Common myeloid progenitor, CD34-positive (primary cell): ENCODE measurements around the gene OR4C3. TPM values are rescaled to one million over a fixed set of nuclear protein-coding genes. Genes with fewer than 3 reads are reported as not detected.
"Not testable (repeated sequence)": the region's sequence is repeated elsewhere in the genome, so short reads cannot be mapped to it uniquely, and the experiment has no call there.

Experiments
- CTCF ChIA-PET: fragments of 350-600 bp; sonication (Branson Sonifier 250); formaldehyde crosslinking; loops from one replicate; lab custom pipeline; 2021; ENCODE audit warnings: antibody characterized with exemption; lab: Charles Lee
- POLR2A ChIA-PET: fragments of 350-600 bp; sonication (Branson Sonifier 250); formaldehyde crosslinking; loops from one replicate; lab custom pipeline; 2021; ENCODE audit warnings: antibody characterized with exemption; lab: Charles Lee
- DNase-seq, 3 donors: peaks; one replicate each; pipeline versions ENCODE4 v3.0.0 to v3.0.0-alpha.2; 2013
- H3K27ac ChIP-seq, 2 experiments: 1 replicate in 1 of 2; 2 replicates in 1 of 2; pipeline ENCODE4 v1.7.0; 2013; ENCODE audit warnings: inconsistent platforms in 2 of 2, low read length in 2 of 2, mild to moderate bottlenecking in 2 of 2, low read depth in 1 of 2, moderate library complexity in 1 of 2; ENCODE audit not compliant: severe bottlenecking in 2 of 2, insufficient read depth in 1 of 2, poor library complexity in 1 of 2
- H3K27me3 ChIP-seq, 5 experiments: replicated peaks in 2 of 5; 1 replicate in 3 of 5; 2 replicates in 2 of 5; pipeline versions ENCODE4 v1.6.1 to v1.7.0; 2013; ENCODE audit warnings: low read length in 4 of 5, mild to moderate bottlenecking in 2 of 5, moderate library complexity in 2 of 5, inconsistent platforms in 1 of 5; ENCODE audit not compliant: insufficient read depth in 5 of 5, control insufficient read depth in 4 of 5
- H3K36me3 ChIP-seq, 4 experiments: 1 replicate in 2 of 4; 2 replicates in 2 of 4; pipeline versions ENCODE4 v1.6.1 to v1.7.0; 2013; ENCODE audit warnings: low read length in 3 of 4, control low read depth in 1 of 4, mild to moderate bottlenecking in 1 of 4; ENCODE audit not compliant: control insufficient read depth in 4 of 4, insufficient read depth in 4 of 4
- H3K4me1 ChIP-seq, 4 experiments: 1 replicate in 3 of 4; 2 replicates in 1 of 4; pipeline versions ENCODE4 v1.6.1 to v1.7.1; 2013; ENCODE audit warnings: low read length in 3 of 4, mild to moderate bottlenecking in 3 of 4, control low read depth in 1 of 4, inconsistent platforms in 1 of 4, moderate library complexity in 1 of 4; ENCODE audit not compliant: control insufficient read depth in 4 of 4, insufficient read depth in 4 of 4; ENCODE audit errors: control extremely low read depth in 1 of 4
- H3K4me3 ChIP-seq, 7 experiments: 1 replicate in 4 of 7; 2 replicates in 3 of 7; pipeline versions ENCODE4 v1.5.1 to v1.7.0; 2013; ENCODE audit warnings: mild to moderate bottlenecking in 7 of 7, low read length in 6 of 7, moderate library complexity in 6 of 7, inconsistent platforms in 2 of 7, low read depth in 2 of 7, control low read depth in 1 of 7; ENCODE audit not compliant: insufficient read depth in 4 of 7, control insufficient read depth in 1 of 7; ENCODE audit errors: extremely low read depth in 1 of 7
- H3K9me3 ChIP-seq, 5 experiments: 1 replicate in 4 of 5; 2 replicates in 1 of 5; pipeline versions ENCODE4 v1.6.1 to v1.7.1; 2013; ENCODE audit warnings: low read length in 4 of 5, mild to moderate bottlenecking in 2 of 5, inconsistent platforms in 1 of 5, low read depth in 1 of 5, moderate library complexity in 1 of 5; ENCODE audit not compliant: control insufficient read depth in 4 of 5, insufficient read depth in 2 of 5; ENCODE audit errors: control extremely low read depth in 1 of 5
- WGBS: methylation state at CpG from one replicate; pipeline ENCODE4 v1.1.5; 2013; ENCODE audit not compliant: insufficient coverage; 5-methylcytosine and 5-hydroxymethylcytosine counted together
- polyA plus RNA-seq: library from polyadenylated mRNA; unstranded; fragments of 120-200 nt; gene quantifications from one replicate; pipeline ENCODE4 v1.2.1, GENCODE V29; 2013

The OR4C3 gene
- polyA plus RNA-seq = not detected

- H3K27ac ChIP-seq, DNase-seq, CTCF ChIA-PET, H3K36me3 ChIP-seq, H3K4me1 ChIP-seq, H3K27me3 ChIP-seq, POLR2A ChIA-PET, H3K4me3 ChIP-seq, H3K9me3 ChIP-seq: not testable (repeated sequence)
Measured at GRCh38 chr11:48324620-48325019, at the start of gene OR4C3. Gene OR4C3 (plus strand): TSS chr11:48324920. CDS start chr11:48325022, 102 bp downstream.

- Histone ChIP-seq H3K27me3 (no peaks in the 10 kb centered on the region), H3K36me3 (no peaks in the 10 kb centered on the region), H3K4me3 (no peak within 1 kb of the TSS), H3K4me1 (no peaks in the 10 kb centered on the region), H3K9me3 (no peaks in the 10 kb centered on the region), H3K27ac (no peak within 1 kb of the TSS)
- no peak for DNase-seq
- 83% methylated on average over 1 of the region's 1 CpG for WGBS
- CTCF ChIA-PET = interaction anchor here (1.9 kb wide), 1 partner anchor 8 kb away, joined by 4 read pairs; no protein-coding TSS in a partner anchor
- POLR2A ChIA-PET = no interaction called here
Measured at GRCh38 chr11:48305923-48306322, 18.8 kb upstream of the OR4C3 start, which contains the start of gene OR4S1. Gene OR4S1 (plus strand): TSS chr11:48306223. CDS start chr11:48306223, 0 bp downstream.

DNA sequence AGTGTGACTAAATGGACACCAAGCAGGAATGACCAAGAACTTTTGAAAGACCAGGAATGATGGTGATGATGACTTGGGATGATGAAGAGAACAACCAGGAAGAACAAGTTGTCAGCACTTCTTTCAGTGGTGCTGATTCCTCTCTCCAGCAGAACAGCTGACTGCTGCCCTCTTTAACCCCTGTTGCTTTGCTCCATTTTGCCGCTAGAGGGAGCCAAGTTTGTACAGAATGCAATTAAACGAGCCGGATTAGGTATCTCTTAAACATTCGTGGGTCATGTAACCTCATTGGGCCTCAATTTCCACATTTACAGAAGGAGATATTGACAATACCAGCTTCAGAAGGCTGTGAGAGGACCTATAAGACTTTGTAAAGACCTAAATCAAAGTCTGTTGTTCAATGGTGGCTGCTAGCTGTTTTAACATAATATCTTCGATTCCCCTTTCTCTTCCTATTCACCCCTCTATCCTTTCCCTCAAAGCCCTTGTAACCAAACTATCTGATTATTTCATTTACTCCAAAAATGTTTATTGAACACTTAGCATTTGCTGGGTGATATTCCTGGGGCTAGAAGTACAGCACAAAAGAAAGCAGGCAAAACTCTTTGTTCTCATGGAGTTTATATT lies 16.8 kb upstream of the OR4C3 start:
- POLR2A ChIA-PET = no interaction called here
- WGBS = 7% methylated on average over 2 of the region's 5 CpGs
- no peaks in the 10 kb centered on the region for H3K4me1 ChIP-seq
- no peak overlapping the region for H3K27ac ChIP-seq
- DNase-seq = peak; percentile 15 to 61 (median 42)
- CTCF ChIA-PET = interaction anchor here (1.0 to 1.6 kb wide), 4 partner anchors 9 to 1220 kb away, joined by 3 read pairs; no protein-coding TSS in a partner anchor
- no peaks in the 10 kb centered on the region for H3K9me3 ChIP-seq
- no peak overlapping the region for H3K4me3 ChIP-seq
- no peaks in the 10 kb centered on the region for H3K27me3 ChIP-seq
- H3K36me3 ChIP-seq = no peaks in the 10 kb centered on the region

DNA sequence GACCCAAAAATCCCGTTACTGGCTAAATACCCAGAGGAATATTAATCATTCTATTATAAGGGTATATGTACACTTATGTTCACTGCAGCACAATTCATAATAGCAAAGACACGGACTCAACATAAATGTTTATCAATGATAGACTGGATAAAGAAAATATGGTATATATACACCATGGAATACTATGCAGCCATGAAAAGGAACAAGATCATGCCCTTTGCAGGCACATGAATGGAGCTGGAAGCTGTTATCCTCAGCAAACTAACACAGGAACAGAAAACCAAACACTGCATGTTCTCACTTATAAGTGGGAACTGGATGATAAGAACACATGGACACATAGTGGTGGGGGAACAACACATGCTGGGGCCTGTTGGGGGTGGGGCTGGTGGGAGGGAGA lies 11.1 kb upstream of the OR4C3 start:
- WGBS = no CpG with 5 or more reads among the region's 2 CpGs
- H3K4me1 ChIP-seq, CTCF ChIA-PET, H3K27ac ChIP-seq, POLR2A ChIA-PET, H3K27me3 ChIP-seq, DNase-seq, H3K4me3 ChIP-seq, H3K36me3 ChIP-seq, H3K9me3 ChIP-seq: not testable (repeated sequence)

DNA sequence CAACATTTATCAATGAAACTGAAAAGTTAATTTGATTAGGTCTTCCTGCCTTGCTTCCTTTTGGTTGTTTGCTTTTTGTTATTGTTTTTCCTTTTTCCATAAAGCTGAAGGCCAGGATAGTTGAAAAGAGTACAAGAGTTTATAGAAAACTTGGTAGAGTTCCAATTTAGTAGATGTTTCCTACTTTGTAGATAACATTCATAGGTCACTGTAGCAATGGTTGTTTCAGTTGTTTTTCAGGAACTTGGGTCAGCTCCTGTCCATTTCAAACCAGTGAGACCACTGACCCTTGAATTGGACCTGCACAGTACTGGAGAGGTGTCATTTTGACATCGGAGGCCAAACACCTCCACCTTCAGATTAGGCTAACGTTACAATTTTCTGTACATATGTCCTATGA lies 4.9 kb upstream of the OR4C3 start:
- H3K4me1 ChIP-seq, H3K4me3 ChIP-seq, H3K36me3 ChIP-seq, H3K9me3 ChIP-seq, DNase-seq, H3K27ac ChIP-seq, CTCF ChIA-PET, POLR2A ChIA-PET, H3K27me3 ChIP-seq: not testable (repeated sequence)
- WGBS = 90% methylated on average over 2 of the region's 2 CpGs

DNA sequence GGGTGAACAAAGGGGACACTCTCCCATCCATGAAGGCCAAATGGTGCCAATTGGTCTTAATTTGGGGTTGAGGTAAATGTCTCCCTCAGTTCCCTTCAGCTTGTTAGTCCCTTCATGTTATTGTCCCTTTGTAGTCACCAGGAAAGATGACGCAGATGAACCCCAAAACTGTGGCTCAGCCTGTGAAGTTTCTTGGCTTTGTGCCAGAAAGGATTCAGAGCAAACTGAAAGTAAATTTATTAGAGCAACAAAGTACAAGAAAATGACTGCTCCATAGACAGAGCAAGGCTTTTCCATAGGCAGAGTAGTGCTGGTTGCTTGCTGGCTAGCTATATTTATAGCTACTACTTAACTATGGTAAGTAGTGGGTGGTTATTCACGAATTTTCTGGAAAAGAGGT lies 16.7 kb downstream of the OR4C3 start:
- ChIA-PET CTCF (no interaction called here), POLR2A (no interaction called here)
- Histone ChIP-seq H3K27ac (no peak overlapping the region), H3K4me1 (no peaks in the 10 kb centered on the region), H3K36me3 (no peaks in the 10 kb centered on the region), H3K4me3 (no peak overlapping the region), H3K9me3 (peaks cover 0 to 6% (median 0%) of the 10 kb centered on the region in 5 experiments), H3K27me3 (no peaks in the 10 kb centered on the region)
- WGBS = 17% methylated on average over 1 of the region's 2 CpGs
- DNase-seq = no peak

GRCh38 chr11:48342505-48342904 lies 17.8 kb downstream of the OR4C3 start:
- H3K4me3 ChIP-seq, H3K27ac ChIP-seq, DNase-seq, CTCF ChIA-PET, H3K4me1 ChIP-seq, POLR2A ChIA-PET, H3K9me3 ChIP-seq, H3K36me3 ChIP-seq, H3K27me3 ChIP-seq: not testable (repeated sequence)
- no CpG with 5 or more reads among the region's 2 CpGs for WGBS
